OCI-LY7 (cell line): ENCODE results near the gene MRPL33. TPM values are rescaled to one million over a fixed set of nuclear protein-coding genes. Genes with fewer than 3 reads are reported as not detected.
"Not testable (repeated sequence)": the region's sequence is repeated elsewhere in the genome, so short reads cannot be mapped to it uniquely, and the experiment has no call there.

Experiments used
- BruUV-seq: library from RNA; stranded (reverse); fragments of 400-500 nt; replicated peaks from 2 replicates; lab custom pipeline; 2021; lab: Mats Ljungman, UMichigan
- CTCF ChIA-PET: fragments of 300-600 bp; sonication (Branson Sonifier 250); formaldehyde crosslinking; loops from one replicate; lab custom pipeline; 2022; ENCODE audit warnings: antibody characterized with exemption; ENCODE audit not compliant: unreplicated experiment; lab: Charles Lee
- POLR2A ChIA-PET: fragments of 300-600 bp; sonication (Branson Sonifier 250); formaldehyde crosslinking; loops from one replicate; lab custom pipeline; 2022; ENCODE audit warnings: antibody characterized with exemption; lab: Charles Lee
- DNase-seq: peaks from one replicate; pipeline ENCODE4 v3.0.0-alpha.2; 2015; ENCODE audit warnings: low spot score
- H2AFZ ChIP-seq: fragments of 200-600 bp; sonication (generic), shearing (Covaris generic); 2 replicates; pipeline ENCODE4 v1.6.1; 2014; ENCODE audit warnings: mild to moderate bottlenecking, antibody characterized with exemption, low read length, moderate library complexity
- H3K27ac ChIP-seq: fragments of 200-600 bp; sonication (generic); 2 replicates; pipeline ENCODE4 v1.5.1; 2014; ENCODE audit warnings: mixed run types, low read depth, mild to moderate bottlenecking, moderate library complexity, low read length, inconsistent platforms; ENCODE audit not compliant: poor library complexity, severe bottlenecking
- H3K36me3 ChIP-seq: fragments of 200-600 bp; sonication (generic); 2 replicates; pipeline ENCODE4 v1.6.1; 2014; ENCODE audit warnings: mild to moderate bottlenecking, antibody characterized with exemption, low read length, moderate library complexity, mixed read lengths; ENCODE audit not compliant: insufficient read depth
- H3K4me1 ChIP-seq: fragments of 200-600 bp; sonication (generic); 2 replicates; pipeline ENCODE4 v1.5.1; 2014; ENCODE audit warnings: mild to moderate bottlenecking, low read length; ENCODE audit not compliant: insufficient read depth, poor library complexity, severe bottlenecking
- H3K4me2 ChIP-seq: fragments of 200-600 bp; sonication (generic); 2 replicates; pipeline ENCODE4 v1.6.1; 2014; ENCODE audit warnings: mild to moderate bottlenecking, low read length
- H3K4me3 ChIP-seq: fragments of 200-600 bp; sonication (generic); 2 replicates; pipeline ENCODE4 v1.5.1; 2014; ENCODE audit warnings: mild to moderate bottlenecking, low read depth, low read length; ENCODE audit not compliant: poor library complexity, severe bottlenecking
- H3K79me2 ChIP-seq: fragments of 200-600 bp; sonication (generic); 2 replicates; pipeline ENCODE4 v1.6.1; 2016; ENCODE audit warnings: low read depth, mild to moderate bottlenecking, low read length, moderate library complexity, mixed read lengths; ENCODE audit not compliant: insufficient read depth
- H3K9me2 ChIP-seq: fragments of 200-600 bp; sonication (generic); 2 replicates; pipeline ENCODE4 v1.6.1; 2016; ENCODE audit warnings: mild to moderate bottlenecking, low read length, mixed read lengths; ENCODE audit not compliant: insufficient read depth
- H3K9me3 ChIP-seq: fragments of 200-600 bp; sonication (generic); 2 replicates; pipeline ENCODE4 v1.6.1; 2014; ENCODE audit warnings: mild to moderate bottlenecking, mixed run types, low read length, mixed read lengths
- H4K20me1 ChIP-seq: fragments of 200-600 bp; sonication (generic); 2 replicates; pipeline ENCODE4 v1.6.1; 2014; ENCODE audit warnings: mild to moderate bottlenecking, antibody characterized with exemption, low read length, moderate library complexity, mixed read lengths; ENCODE audit not compliant: insufficient read depth
- CTCF ChIP-seq: fragments of 200-600 bp; sonication (generic); conservative IDR thresholded peaks from 2 replicates; pipeline ENCODE4 v1.5.1; 2014; ENCODE audit warnings: mild to moderate bottlenecking, antibody characterized with exemption, low read length, moderate library complexity, mixed read lengths
- EZH2phosphoT487 ChIP-seq: fragments of 200-600 bp; sonication (generic); IDR thresholded peaks from 2 replicates; pipeline ENCODE4 v1.6.1; 2018; ENCODE audit warnings: low read depth, borderline replicate concordance, mild to moderate bottlenecking, mixed run types, antibody characterized with exemption, low read length, moderate library complexity, mixed read lengths
- intact Hi-C: fragments of 100-400 bp; cut with micrococcal nuclease; formaldehyde crosslinking; loops from one replicate; pipeline ENCODE4 v1.10.0; 2022; ENCODE audit not compliant: unreplicated experiment
- total RNA-seq, 2 experiments: library from RNA; depleted of rRNA in 1 of 2; stranded (reverse); fragments of >200 nt in 1 of 2; shearing (Covaris generic) in 1 of 2; gene quantifications; 2 replicates each; pipeline ENCODE4 v1.2.3, GENCODE V29; 2014 to 2022

The MRPL33 gene
- total RNA-seq, 2 experiments from 2014 or later, result 43.8 to 51.2 TPM

- H3K36me3 ChIP-seq, result no peaks in the 10 kb centered on the region
- H3K9me3 ChIP-seq, result no peaks in the 10 kb centered on the region
- intact Hi-C loops, result no loop called here
- CTCF ChIA-PET, result no interaction called here
- H3K4me2 ChIP-seq, result no peak overlapping the region
- no peaks in the 10 kb centered on the region for H3K4me1 ChIP-seq
- no peak for TF ChIP-seq EZH2phosphoT487
- no peak for TF ChIP-seq CTCF
- BruUV-seq, result no TSS peak
- no peak overlapping the region for H3K27ac ChIP-seq
- H3K79me2 ChIP-seq, result no peaks in the 10 kb centered on the region
- no peak for DNase-seq
- H2AFZ ChIP-seq, result no peak overlapping the region
- no peaks in the 10 kb centered on the region for H3K9me2 ChIP-seq
- H4K20me1 ChIP-seq, result no peaks in the 10 kb centered on the region
- H3K4me3 ChIP-seq, result no peak overlapping the region
- POLR2A ChIA-PET, result no interaction called here
Measured at GRCh38 chr2:27747827-27748352, 23.6 kb upstream of the MRPL33 start.

- H2AFZ ChIP-seq, intact Hi-C loops, H3K4me1 ChIP-seq, H4K20me1 ChIP-seq, H3K27ac ChIP-seq, H3K9me3 ChIP-seq, H3K4me3 ChIP-seq, POLR2A ChIA-PET, DNase-seq, H3K79me2 ChIP-seq, H3K9me2 ChIP-seq, CTCF ChIA-PET, H3K36me3 ChIP-seq, H3K4me2 ChIP-seq, BruUV-seq: not testable (repeated sequence)
Measured at GRCh38 chr2:27748803-27749554, 22.5 kb upstream of the MRPL33 start.

GRCh38 chr2:27751377-27751776, 20.1 kb upstream of the MRPL33 start:
- no TSS peak for BruUV-seq
- intact Hi-C loops, result no loop called here
- H3K9me2 ChIP-seq, result no peaks in the 10 kb centered on the region
- POLR2A ChIA-PET, result interaction anchor here (0.6 kb wide), 1 partner anchor 165 kb away, joined by 4 read pairs; no protein-coding TSS in a partner anchor
- H3K4me1 ChIP-seq, result no peaks in the 10 kb centered on the region
- H2AFZ ChIP-seq, result no peak overlapping the region
- H3K79me2 ChIP-seq, result no peaks in the 10 kb centered on the region
- no peaks in the 10 kb centered on the region for H4K20me1 ChIP-seq
- H3K9me3 ChIP-seq, result no peaks in the 10 kb centered on the region
- no peak for TF ChIP-seq CTCF
- no peak for TF ChIP-seq EZH2phosphoT487
- CTCF ChIA-PET, result no interaction called here
- no peak for DNase-seq
- no peak overlapping the region for H3K27ac ChIP-seq
- H3K4me2 ChIP-seq, result no peak overlapping the region
- H3K4me3 ChIP-seq, result no peak overlapping the region
- H3K36me3 ChIP-seq, result no peaks in the 10 kb centered on the region
